Suprapubic skin (tissue), 4 donors: Measurements from ENCODE around the gene SMAD2. TPM values are rescaled to one million over a fixed set of nuclear protein-coding genes. Genes with fewer than 3 reads are reported as not detected.

Source experiments
- DNase-seq, 2 donors: peaks; one replicate each; pipeline ENCODE4 v3.0.0-alpha.2; 2019; ENCODE audit warnings: low spot score in 2 of 2
- H3K27ac ChIP-seq: fragments of 200-600 bp; sonication (generic); one replicate; pipeline ENCODE4 v1.5.1; 2019
- H3K27me3 ChIP-seq: fragments of 200-600 bp; sonication (generic); one replicate; pipeline ENCODE4 v1.5.1; 2019
- H3K36me3 ChIP-seq: fragments of 200-600 bp; sonication (generic); one replicate; pipeline ENCODE4 v1.5.1; 2019
- H3K4me1 ChIP-seq: fragments of 200-600 bp; sonication (generic); one replicate; pipeline ENCODE4 v1.5.1; 2019
- H3K4me3 ChIP-seq: fragments of 200-600 bp; sonication (generic); one replicate; pipeline ENCODE4 v1.5.1; 2019; ENCODE audit warnings: mild to moderate bottlenecking
- H3K9me3 ChIP-seq: fragments of 200-600 bp; sonication (generic); one replicate; pipeline ENCODE4 v1.5.1; 2019
- EP300 ChIP-seq: sonication (generic); formaldehyde crosslinking; IDR thresholded peaks from one replicate; pipeline ENCODE4 v1.6.1; 2017; ENCODE audit warnings: antibody characterized with exemption
- POLR2A ChIP-seq, 2 donors: fragments of 450-650 bp; IDR thresholded peaks; one replicate each; pipeline ENCODE4 v1.6.1; 2017; ENCODE audit warnings: antibody characterized with exemption in 2 of 2, mild to moderate bottlenecking in 2 of 2, moderate library complexity in 2 of 2
- POLR2AphosphoS5 ChIP-seq, 3 donors: sonication (generic); formaldehyde crosslinking; IDR thresholded peaks; one replicate each; pipeline ENCODE4 v1.6.1; 2017; ENCODE audit warnings: antibody characterized with exemption in 3 of 3
- WGBS: methylation state at CpG from one replicate; pipeline ENCODE4 v1.1.5; 2018; 5-methylcytosine and 5-hydroxymethylcytosine counted together
- total RNA-seq, 4 donors: library from RNA; depleted of rRNA; stranded (reverse); fragments of >200 nt; gene quantifications; one replicate each; pipeline ENCODE4 v1.1.0, GENCODE V29; 2016
- TF ChIP-seq, protein P1 (sequence below), 2 donors: fragments of 200-600 bp in 1 of 2; fragments of 450-650 bp in 1 of 2; sonication (generic) in 1 of 2; IDR thresholded peaks; one replicate each; pipeline ENCODE4 v1.5.1; 2016 to 2019; ENCODE audit warnings: antibody characterized with exemption in 2 of 2, mild to moderate bottlenecking in 1 of 2, moderate library complexity in 1 of 2

Gene SMAD2
- total RNA-seq, 4 donors from 2014 or later: 47.5 to 75.9 (median 59.3) TPM

DNA sequence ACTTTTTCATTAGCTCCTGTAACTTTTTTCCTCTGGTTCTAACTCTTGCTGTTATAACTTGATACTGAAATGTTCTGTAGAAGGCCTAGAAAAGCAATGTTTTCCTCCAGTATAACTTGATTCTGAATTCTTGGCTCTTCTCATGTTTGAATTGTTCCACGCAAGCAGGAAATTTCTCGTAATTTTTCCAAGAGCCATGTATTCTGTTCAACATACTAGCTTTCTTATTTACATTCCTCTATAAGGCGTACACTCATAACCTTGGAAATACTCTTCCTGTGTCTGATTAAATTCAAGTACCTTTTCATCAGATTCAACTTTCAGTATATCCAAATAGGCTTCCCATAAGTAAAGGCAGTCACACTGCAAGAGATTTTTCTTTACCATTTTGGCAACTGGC, 109.1 kb downstream of the SMAD2 start:
- H3K27ac ChIP-seq: no peak overlapping the region
- no peak for TF ChIP-seq POLR2A (IDR thresholded peaks at IDR 0.05)
- TF ChIP-seq EP300: no peak
- TF ChIP-seq, protein P1, sequence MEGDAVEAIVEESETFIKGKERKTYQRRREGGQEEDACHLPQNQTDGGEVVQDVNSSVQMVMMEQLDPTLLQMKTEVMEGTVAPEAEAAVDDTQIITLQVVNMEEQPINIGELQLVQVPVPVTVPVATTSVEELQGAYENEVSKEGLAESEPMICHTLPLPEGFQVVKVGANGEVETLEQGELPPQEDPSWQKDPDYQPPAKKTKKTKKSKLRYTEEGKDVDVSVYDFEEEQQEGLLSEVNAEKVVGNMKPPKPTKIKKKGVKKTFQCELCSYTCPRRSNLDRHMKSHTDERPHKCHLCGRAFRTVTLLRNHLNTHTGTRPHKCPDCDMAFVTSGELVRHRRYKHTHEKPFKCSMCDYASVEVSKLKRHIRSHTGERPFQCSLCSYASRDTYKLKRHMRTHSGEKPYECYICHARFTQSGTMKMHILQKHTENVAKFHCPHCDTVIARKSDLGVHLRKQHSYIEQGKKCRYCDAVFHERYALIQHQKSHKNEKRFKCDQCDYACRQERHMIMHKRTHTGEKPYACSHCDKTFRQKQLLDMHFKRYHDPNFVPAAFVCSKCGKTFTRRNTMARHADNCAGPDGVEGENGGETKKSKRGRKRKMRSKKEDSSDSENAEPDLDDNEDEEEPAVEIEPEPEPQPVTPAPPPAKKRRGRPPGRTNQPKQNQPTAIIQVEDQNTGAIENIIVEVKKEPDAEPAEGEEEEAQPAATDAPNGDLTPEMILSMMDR (IDR thresholded peaks at IDR 0.05): no peak
- TF ChIP-seq POLR2AphosphoS5 (IDR thresholded peaks at IDR 0.05): no peak
- 92% methylated on average over 3 of the region's 3 CpGs for WGBS
- DNase-seq: no peak
- peaks cover 3% of the 10 kb centered on the region for H3K36me3 ChIP-seq
- peaks cover 7% of the 10 kb centered on the region for H3K4me1 ChIP-seq
- no peak overlapping the region for H3K4me3 ChIP-seq
- H3K27me3 ChIP-seq: no peaks in the 10 kb centered on the region
- no peaks in the 10 kb centered on the region for H3K9me3 ChIP-seq

DNA sequence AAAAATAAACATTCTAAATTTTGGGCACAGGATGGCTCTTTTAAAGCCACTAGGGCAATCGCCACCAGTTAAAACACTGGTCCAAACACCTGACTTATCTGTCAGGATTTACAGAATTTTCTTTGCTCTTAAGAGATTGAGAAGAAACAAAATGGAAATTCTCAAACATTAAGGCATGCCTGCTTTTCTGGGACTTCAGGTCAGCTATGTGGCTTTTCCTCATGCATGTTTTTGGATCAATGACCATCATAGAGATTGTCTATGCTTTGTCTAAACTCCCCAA, 112.7 kb downstream of the SMAD2 start:
- Histone ChIP-seq H3K36me3 (no peaks in the 10 kb centered on the region), H3K27me3 (no peaks in the 10 kb centered on the region), H3K9me3 (no peaks in the 10 kb centered on the region), H3K4me3 (peak overlapping the region; percentile 15), H3K4me1 (peaks cover 7% of the 10 kb centered on the region), H3K27ac (no peak overlapping the region)
- DNase-seq: no peak
- WGBS: 30% methylated on average over 1 of the region's 1 CpG
- TF ChIP-seq, protein P1 (IDR thresholded peaks at IDR 0.05): no peak
- TF ChIP-seq EP300 (no peak), POLR2A (IDR thresholded peaks at IDR 0.05) (no peak), POLR2AphosphoS5 (IDR thresholded peaks at IDR 0.05) (no peak)

DNA sequence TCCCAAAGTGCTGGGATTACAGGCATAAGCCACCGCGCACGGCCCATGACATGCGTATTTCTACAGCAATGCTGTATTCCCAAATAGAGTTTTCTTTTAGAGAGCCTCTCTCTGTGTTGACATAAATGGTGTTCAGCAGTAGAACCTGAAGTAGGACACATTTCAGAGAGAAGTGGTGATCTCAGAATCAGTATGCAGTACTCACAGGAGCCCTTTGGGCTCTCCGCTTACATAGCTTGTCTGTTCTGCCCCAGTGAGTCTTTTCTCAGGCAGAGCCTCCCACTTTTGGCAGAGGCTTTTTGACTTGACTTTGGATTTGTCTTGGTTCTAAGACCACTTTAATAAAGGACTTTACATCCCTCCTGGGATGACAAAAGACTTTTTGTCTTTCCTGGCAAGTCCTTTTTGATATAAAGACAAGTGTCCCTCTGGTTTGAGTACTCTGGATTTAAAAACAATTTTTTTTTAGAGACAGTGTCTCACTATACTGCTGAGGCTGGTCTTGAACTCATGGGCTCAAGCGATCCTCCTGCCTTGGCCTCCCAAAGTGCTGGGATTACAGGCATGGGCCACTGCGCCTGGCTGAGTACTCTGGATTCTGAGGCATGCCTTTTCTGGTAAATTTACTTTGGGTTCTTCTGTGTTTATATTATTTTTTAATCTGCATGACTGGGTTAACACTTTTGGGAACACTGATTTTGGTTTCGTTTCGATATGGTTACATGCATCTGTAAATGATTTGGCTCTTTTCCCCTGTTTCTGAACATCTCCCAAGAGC, 113.3 kb downstream of the SMAD2 start:
- whole genome bisulfite sequencing: 79% methylated on average over 9 of the region's 9 CpGs
- H3K36me3 ChIP-seq: no peaks in the 10 kb centered on the region
- H3K4me3 ChIP-seq: peak overlapping the region; percentile 15
- H3K27me3 ChIP-seq: no peaks in the 10 kb centered on the region
- DNase-seq: no peak
- H3K4me1 ChIP-seq: peaks cover 7% of the 10 kb centered on the region
- TF ChIP-seq POLR2A (IDR thresholded peaks at IDR 0.05) (no peak), POLR2AphosphoS5 (IDR thresholded peaks at IDR 0.05) (no peak), EP300 (no peak)
- TF ChIP-seq, protein P1 (IDR thresholded peaks at IDR 0.05): no peak
- no peak overlapping the region for H3K27ac ChIP-seq
- H3K9me3 ChIP-seq: no peaks in the 10 kb centered on the region

DNA sequence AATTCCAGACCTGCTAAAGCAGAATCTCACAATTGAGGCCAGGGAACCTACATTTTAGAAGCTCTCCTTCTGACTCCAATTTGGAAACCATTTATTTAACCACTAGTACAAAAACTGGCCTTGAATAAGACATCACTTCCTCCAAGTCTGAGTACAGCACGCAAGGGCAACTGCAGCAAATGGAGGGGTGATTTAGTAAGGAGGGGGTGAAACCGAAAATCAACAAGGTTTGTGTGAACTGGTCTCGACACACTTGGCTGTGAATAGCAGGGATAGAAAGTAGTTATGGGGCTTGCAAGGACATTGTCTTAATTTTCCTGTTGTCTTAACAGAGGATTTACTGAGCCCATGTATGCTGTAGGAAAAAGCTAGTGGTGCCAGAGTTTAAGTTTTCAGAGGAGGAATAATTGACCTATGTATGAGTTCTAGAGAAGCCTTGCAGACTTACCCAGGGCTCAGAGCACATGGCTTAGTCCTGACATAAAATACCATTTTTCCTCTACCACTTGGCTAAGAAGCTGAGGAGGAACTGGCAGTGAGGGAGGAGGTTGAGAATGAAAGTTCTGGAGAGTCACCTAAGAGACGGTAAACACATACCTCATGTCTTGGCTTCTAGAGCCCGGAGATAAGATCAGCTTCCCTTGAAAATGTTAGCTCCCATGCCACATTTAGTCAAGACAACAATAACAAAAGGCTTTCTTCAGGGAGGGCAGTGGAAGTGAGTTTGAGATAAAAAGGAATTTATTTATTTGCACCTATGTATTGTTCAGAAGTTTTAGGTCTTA, 114.8 kb downstream of the SMAD2 start:
- no peaks in the 10 kb centered on the region for H3K27me3 ChIP-seq
- no peak for DNase-seq
- 75% methylated on average over 5 of the region's 5 CpGs for WGBS
- no peak for TF ChIP-seq POLR2AphosphoS5 (IDR thresholded peaks at IDR 0.05)
- TF ChIP-seq, protein P1 (IDR thresholded peaks at IDR 0.05): no peak
- no peak for TF ChIP-seq EP300
- no peak for TF ChIP-seq POLR2A (IDR thresholded peaks at IDR 0.05)
- no peaks in the 10 kb centered on the region for H3K36me3 ChIP-seq
- H3K27ac ChIP-seq: no peak overlapping the region
- no peaks in the 10 kb centered on the region for H3K9me3 ChIP-seq
- H3K4me3 ChIP-seq: no peak overlapping the region
- H3K4me1 ChIP-seq: peaks cover 7% of the 10 kb centered on the region

DNA sequence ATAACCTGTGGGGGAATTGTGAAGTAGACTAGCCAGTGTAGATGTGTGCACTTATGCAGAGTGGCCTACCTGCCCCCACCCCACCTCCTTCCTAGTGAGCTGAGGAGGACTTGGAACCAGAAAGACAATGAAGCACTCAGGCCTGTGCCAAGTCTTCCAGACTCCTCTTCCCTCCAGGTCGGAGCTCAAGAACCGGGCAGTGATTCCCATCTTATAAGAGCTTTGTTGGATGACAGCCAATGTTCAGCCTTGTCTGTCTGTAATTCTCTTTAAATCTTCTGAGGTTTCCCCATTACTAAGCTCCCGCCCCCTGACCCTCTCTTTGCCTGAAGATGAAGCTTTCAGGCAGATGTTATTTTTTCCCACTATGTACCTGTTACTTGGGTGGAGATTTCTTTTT, 121.0 kb downstream of the SMAD2 start:
- no peak for DNase-seq
- Histone ChIP-seq H3K27ac (no peak overlapping the region), H3K36me3 (no peaks in the 10 kb centered on the region), H3K4me1 (no peaks in the 10 kb centered on the region), H3K4me3 (no peak overlapping the region), H3K9me3 (peaks cover 5% of the 10 kb centered on the region), H3K27me3 (no peaks in the 10 kb centered on the region)
- no peak for TF ChIP-seq EP300
- TF ChIP-seq POLR2AphosphoS5 (IDR thresholded peaks at IDR 0.05): no peak
- TF ChIP-seq, protein P1 (IDR thresholded peaks at IDR 0.05): no peak
- no peak for TF ChIP-seq POLR2A (IDR thresholded peaks at IDR 0.05)
- WGBS: 49% methylated on average over 3 of the region's 3 CpGs
